ENCODE results near the gene BLOC1S2.

Gene BLOC1S2

GRCh38 chr10:100327718-100328009 lies 41.2 kb upstream of the BLOC1S2 start:
- DNase-seq (ENCODE audit: low read depth), result no peak
- TF ChIP-seq CTCF (conservative IDR thresholded peaks at IDR 0.05; ENCODE audit: low read length), result no peak
- no peak overlapping the region for H3K4me3 ChIP-seq (ENCODE audit: low read length)

DNA sequence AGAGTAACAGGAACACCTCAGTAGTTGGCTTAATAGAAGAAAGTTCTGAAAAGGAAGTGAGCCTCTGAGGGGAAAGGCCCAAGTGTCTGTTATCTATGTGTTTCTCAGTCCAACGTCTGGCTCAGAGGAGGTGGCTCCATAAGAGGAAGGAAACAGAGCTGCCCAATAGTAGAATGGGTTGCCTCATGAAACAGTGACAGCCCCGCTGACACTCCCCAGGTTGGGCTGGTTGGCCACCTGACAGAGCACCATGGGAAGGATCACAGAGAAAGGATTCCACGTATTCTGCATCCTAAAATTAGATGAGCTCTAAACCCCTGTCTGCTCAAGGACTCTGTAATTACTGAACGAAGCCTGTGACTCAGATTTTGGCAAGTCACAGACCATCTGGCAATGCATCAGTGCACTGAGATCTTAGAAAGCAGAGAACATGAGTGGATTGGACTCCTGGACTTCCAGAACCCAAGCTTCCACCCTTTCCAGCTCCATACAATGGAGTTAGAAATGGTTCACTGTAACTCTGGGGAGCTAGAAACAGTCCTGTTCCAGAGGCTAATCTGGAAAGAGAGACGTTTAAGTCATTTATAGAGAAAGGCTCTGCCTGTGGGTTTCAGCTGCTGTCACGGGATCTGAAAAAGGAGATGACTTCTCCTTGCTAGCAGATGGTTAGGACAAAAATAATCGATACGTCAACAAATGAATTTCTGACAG lies 40.7 kb upstream of the BLOC1S2 start:
- H3K4me3 ChIP-seq (ENCODE audit: low read length), result no peak overlapping the region
- DNase-seq (ENCODE audit: low read depth), result peak; percentile 47
- no peak for TF ChIP-seq CTCF (conservative IDR thresholded peaks at IDR 0.05; ENCODE audit: low read length)

DNA sequence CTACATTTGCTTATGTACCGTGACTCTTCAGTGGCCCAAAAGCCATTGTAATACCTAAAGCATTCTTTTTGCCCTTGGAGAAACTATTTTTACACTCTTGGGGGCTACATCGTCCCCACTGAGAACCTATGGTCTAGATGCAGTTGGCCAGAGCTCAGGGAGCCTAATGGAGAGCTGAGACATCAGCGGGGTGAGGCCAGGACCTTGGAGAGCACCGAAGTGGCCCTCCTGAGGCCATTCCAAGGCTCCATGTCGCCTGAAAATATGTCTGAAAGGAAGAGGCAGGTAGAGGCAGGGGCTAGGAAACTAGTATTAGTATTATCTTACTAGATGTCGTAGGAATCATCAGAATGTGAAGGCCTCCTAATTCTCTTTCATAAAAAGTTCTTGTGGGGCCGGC lies 38.7 kb upstream of the BLOC1S2 start:
- DNase-seq (ENCODE audit: low read depth), result no peak
- no peak for TF ChIP-seq CTCF (conservative IDR thresholded peaks at IDR 0.05; ENCODE audit: low read length)

DNA sequence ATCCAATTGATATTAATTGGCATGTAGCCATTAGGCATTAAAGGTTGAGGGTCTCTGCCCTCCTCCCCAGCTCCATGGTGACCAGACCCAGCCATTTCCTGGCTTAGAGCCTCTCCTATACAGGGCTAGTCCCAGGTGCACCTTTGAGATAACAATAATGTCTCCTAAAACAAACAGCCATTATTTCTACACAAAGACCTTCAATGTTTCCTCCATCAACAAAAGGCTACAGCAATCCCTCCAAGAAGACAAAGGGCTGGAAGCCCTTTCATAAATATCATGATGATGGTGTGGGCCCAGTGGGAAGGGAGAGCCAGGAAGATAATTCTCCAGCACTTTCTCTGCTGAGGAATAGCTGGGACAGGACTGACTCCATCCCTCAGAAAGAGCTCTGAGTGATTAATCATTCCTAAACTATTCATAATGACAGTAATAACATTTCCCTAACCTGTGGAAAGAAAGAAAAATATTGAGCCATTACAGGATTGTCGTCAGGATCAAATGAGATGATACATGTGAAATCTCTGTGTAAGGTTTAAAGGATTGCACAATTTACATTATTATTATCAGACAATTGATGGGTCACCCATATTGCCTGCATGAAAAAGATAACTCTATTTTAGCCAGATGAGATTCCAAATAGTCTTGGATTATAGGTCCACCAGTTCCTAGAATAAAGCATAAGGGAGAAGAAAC lies 33.4 kb upstream of the BLOC1S2 start:
- DNase-seq (ENCODE audit: low read depth), result no peak
- no peak overlapping the region for H3K4me3 ChIP-seq (ENCODE audit: low read length)
- no peak for TF ChIP-seq CTCF (conservative IDR thresholded peaks at IDR 0.05; ENCODE audit: low read length)

More for the DNA sequence above, 38.7 kb upstream of the BLOC1S2 start:
- no peak overlapping the region for H3K4me3 ChIP-seq (ENCODE audit: low read length)

DNA sequence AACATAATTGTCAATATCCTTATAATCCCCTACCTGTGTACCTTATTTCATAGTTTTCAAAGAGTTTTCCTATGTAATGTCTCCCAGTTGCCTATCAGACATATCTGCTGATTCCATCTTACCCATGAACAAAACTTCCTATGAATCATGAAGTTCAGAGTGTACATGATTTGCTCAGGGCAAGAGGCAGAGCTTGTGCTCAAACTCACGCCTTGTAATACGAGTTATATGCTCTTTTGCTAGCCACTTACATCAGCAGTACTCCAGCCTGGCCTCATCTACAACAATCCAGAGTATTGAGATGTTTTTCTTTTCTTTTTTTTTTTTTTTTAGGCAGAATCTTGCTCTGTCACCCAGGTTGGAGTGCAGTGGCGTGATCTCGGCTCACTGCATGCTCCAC lies 31.7 kb upstream of the BLOC1S2 start:
- TF ChIP-seq CTCF (conservative IDR thresholded peaks at IDR 0.05; ENCODE audit: low read length), result no peak
- no peak for DNase-seq (ENCODE audit: low read depth)
- no peak overlapping the region for H3K4me3 ChIP-seq (ENCODE audit: low read length)

DNA sequence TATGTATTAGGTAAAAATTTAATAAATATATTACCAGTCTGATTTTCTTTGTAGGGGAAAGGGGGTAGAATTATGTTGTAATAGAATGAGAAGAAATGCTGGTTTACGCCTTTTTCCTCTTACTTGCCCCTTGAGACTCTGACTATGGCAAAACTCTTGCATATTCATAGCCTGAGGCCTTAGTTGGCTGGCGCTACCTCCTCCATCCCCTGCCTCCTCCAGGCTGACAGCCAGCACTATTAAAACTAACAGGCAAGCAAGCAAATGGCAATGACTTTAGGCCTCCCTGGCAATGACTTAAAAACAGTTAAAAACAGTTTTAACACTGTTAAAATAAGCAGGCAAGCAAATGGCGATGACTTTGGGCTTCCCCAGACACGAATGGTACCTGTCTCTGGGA lies 29.1 kb upstream of the BLOC1S2 start:
- TF ChIP-seq CTCF (conservative IDR thresholded peaks at IDR 0.05; ENCODE audit: low read length), result no peak
- no peak for DNase-seq (ENCODE audit: low read depth)
- no peak overlapping the region for H3K4me3 ChIP-seq (ENCODE audit: low read length)

GRCh38 chr10:100311298-100311697 lies 24.8 kb upstream of the BLOC1S2 start:
- TF ChIP-seq CTCF (conservative IDR thresholded peaks at IDR 0.05; ENCODE audit: low read length), result no peak

More at GRCh38 chr10:100311298-100311697, 24.8 kb upstream of the BLOC1S2 start:
- DNase-seq (ENCODE audit: low read depth), result no peak
- H3K4me3 ChIP-seq (ENCODE audit: low read length), result no peak overlapping the region

Data from AG10803 (cell line).